A673 (cell line): ENCODE results near the gene PPP1R37. TPM values are rescaled to one million over a fixed set of nuclear protein-coding genes. Genes with fewer than 3 reads are reported as not detected.

Source experiments
- BruUV-seq: library from RNA; stranded (reverse); fragments of 400-500 nt; replicated peaks from 2 replicates; lab custom pipeline; 2021; lab: Mats Ljungman, UMichigan
- CTCF ChIA-PET: fragments of 300-600 bp; sonication (Branson Sonifier 250); formaldehyde crosslinking; loops from one replicate; lab custom pipeline; 2022; ENCODE audit warnings: antibody characterized with exemption; lab: Charles Lee
- POLR2A ChIA-PET: fragments of 300-600 bp; sonication (Branson Sonifier 250); formaldehyde crosslinking; loops from one replicate; lab custom pipeline; 2022; ENCODE audit warnings: antibody characterized with exemption; ENCODE audit not compliant: low non-redundant PET; lab: Charles Lee
- DNase-seq: peaks from one replicate; pipeline ENCODE4 v3.0.0-alpha.2; 2015; ENCODE audit warnings: low spot score
- H3K27ac ChIP-seq: fragments of 200-600 bp; sonication (generic); 2 replicates; pipeline ENCODE4 v1.5.1; 2016; ENCODE audit warnings: mixed run types, low read depth, mild to moderate bottlenecking, mixed read lengths, antibody characterized with exemption, low read length; ENCODE audit not compliant: poor library complexity, severe bottlenecking
- H3K27me3 ChIP-seq: fragments of 200-600 bp; sonication (generic); replicated peaks from 2 replicates; pipeline ENCODE4 v1.6.1; 2017; ENCODE audit warnings: mixed run types, low read depth, mild to moderate bottlenecking, mixed read lengths, antibody characterized with exemption, low read length; ENCODE audit not compliant: insufficient read depth, poor library complexity
- H3K36me3 ChIP-seq: fragments of 200-600 bp; sonication (generic); 2 replicates; pipeline ENCODE4 v1.6.1; 2016; ENCODE audit warnings: mixed run types, mild to moderate bottlenecking, mixed read lengths, antibody characterized with exemption, low read length; ENCODE audit not compliant: insufficient read depth, poor library complexity, severe bottlenecking
- H3K4me1 ChIP-seq: fragments of 200-600 bp; sonication (generic); 2 replicates; pipeline ENCODE4 v1.6.1; 2017; ENCODE audit warnings: mixed run types, mild to moderate bottlenecking, mixed read lengths, antibody characterized with exemption, low read length; ENCODE audit not compliant: insufficient read depth, poor library complexity, severe bottlenecking
- H3K4me3 ChIP-seq: fragments of 200-600 bp; sonication (generic); 2 replicates; pipeline ENCODE4 v1.5.1; 2016; ENCODE audit warnings: low read depth, mixed run types, mild to moderate bottlenecking, mixed read lengths, low read length; ENCODE audit not compliant: poor library complexity, severe bottlenecking
- H3K9me3 ChIP-seq: fragments of 200-600 bp; sonication (generic); 2 replicates; pipeline ENCODE4 v1.6.1; 2016; ENCODE audit warnings: mixed run types, low read depth, mild to moderate bottlenecking, mixed read lengths, antibody characterized with exemption, low read length; ENCODE audit not compliant: poor library complexity, severe bottlenecking
- CTCF ChIP-seq: fragments of 300-800, 200-600 bp; sonication (generic); conservative IDR thresholded peaks from 2 replicates; pipeline ENCODE4 v1.5.1; 2017; ENCODE audit warnings: low read depth, mild to moderate bottlenecking, antibody characterized with exemption, low read length, moderate library complexity, mixed read lengths
- EZH2 ChIP-seq: fragments of 200-600 bp; sonication (generic); IDR thresholded peaks from 2 replicates; pipeline ENCODE4 v1.6.1; 2017; ENCODE audit warnings: borderline replicate concordance, low read depth, mild to moderate bottlenecking, mixed read lengths, antibody characterized with exemption, low read length; ENCODE audit not compliant: poor library complexity, severe bottlenecking
- intact Hi-C: fragments of 100-400 bp; cut with micrococcal nuclease; formaldehyde crosslinking; loops from one replicate; pipeline ENCODE4 v1.10.0; 2022; ENCODE audit not compliant: unreplicated experiment
- total RNA-seq: library from RNA; stranded (reverse); gene quantifications from 2 replicates; pipeline ENCODE4 v1.2.3, GENCODE V29; 2021

PPP1R37 gene
- total RNA-seq, 1 experiment from 2014 or later = 34.0 TPM

GRCh38 chr19:45112111-45112827 lies 19.3 kb downstream of the PPP1R37 start:
- no peaks in the 10 kb centered on the region for H3K36me3 ChIP-seq
- no peak overlapping the region for H3K4me3 ChIP-seq
- H3K27ac ChIP-seq = no peak overlapping the region
- BruUV-seq = no TSS peak
- ChIA-PET POLR2A (no interaction called here), CTCF (no interaction called here)
- no peaks in the 10 kb centered on the region for H3K4me1 ChIP-seq
- intact Hi-C loops = no loop called here
- no peaks in the 10 kb centered on the region for H3K9me3 ChIP-seq
- no peak for DNase-seq
- no peak for TF ChIP-seq CTCF
- no peak for TF ChIP-seq EZH2
- no peaks in the 10 kb centered on the region for H3K27me3 ChIP-seq

GRCh38 chr19:45113628-45114027 lies 20.6 kb downstream of the PPP1R37 start:
- no peak overlapping the region for H3K4me3 ChIP-seq
- TF ChIP-seq CTCF = no peak
- TF ChIP-seq EZH2 = no peak
- CTCF ChIA-PET = no interaction called here
- BruUV-seq = no TSS peak
- intact Hi-C loops = no loop called here
- H3K9me3 ChIP-seq = no peaks in the 10 kb centered on the region
- no peaks in the 10 kb centered on the region for H3K36me3 ChIP-seq
- POLR2A ChIA-PET = no interaction called here
- H3K27ac ChIP-seq = no peak overlapping the region
- no peak for DNase-seq
- H3K27me3 ChIP-seq = no peaks in the 10 kb centered on the region
- H3K4me1 ChIP-seq = no peaks in the 10 kb centered on the region

GRCh38 chr19:45114116-45114515 lies 21.1 kb downstream of the PPP1R37 start:
- ChIA-PET CTCF (no interaction called here), POLR2A (no interaction called here)
- H3K36me3 ChIP-seq = no peaks in the 10 kb centered on the region
- H3K4me1 ChIP-seq = no peaks in the 10 kb centered on the region
- TF ChIP-seq CTCF (no peak), EZH2 (no peak)
- H3K9me3 ChIP-seq = no peaks in the 10 kb centered on the region
- intact Hi-C loops = no loop called here
- H3K27me3 ChIP-seq = no peaks in the 10 kb centered on the region
- H3K4me3 ChIP-seq = no peak overlapping the region
- no peak overlapping the region for H3K27ac ChIP-seq
- no peak for DNase-seq
- BruUV-seq = no TSS peak
